Spleen (tissue), 11 donors: ENCODE measurements around the gene CIDEB. TPM values are rescaled to one million over a fixed set of nuclear protein-coding genes. Genes with fewer than 3 reads are reported as not detected.

Experiments used
- DNase-seq: peaks from one replicate; pipeline ENCODE4 v3.0.0-alpha.2; 2020
- H3K27ac ChIP-seq, 8 donors: fragments of 200-600 bp; sonication (generic) in 7 of 8; 1 replicate in 4 of 8; 2 replicates in 4 of 8; pipeline versions ENCODE4 v1.5.0 to v1.8.0; 2016 to 2021; ENCODE audit warnings: inconsistent platforms in 4 of 8, mild to moderate bottlenecking in 4 of 8, moderate library complexity in 1 of 8
- H3K27me3 ChIP-seq, 7 donors: fragments of 200-600 bp; sonication (generic) in 6 of 7; replicated peaks in 1 of 7; 1 replicate in 4 of 7; 2 replicates in 3 of 7; pipeline versions ENCODE4 v1.5.0 to v1.8.0; 2016 to 2021; ENCODE audit warnings: inconsistent platforms in 3 of 7, mild to moderate bottlenecking in 1 of 7
- H3K36me3 ChIP-seq, 6 donors: fragments of 200-600 bp; sonication (generic) in 5 of 6; 1 replicate in 4 of 6; 2 replicates in 2 of 6; pipeline versions ENCODE4 v1.5.0 to v1.8.0; 2016 to 2021; ENCODE audit warnings: inconsistent platforms in 2 of 6
- H3K4me1 ChIP-seq, 6 donors: fragments of 200-600 bp; sonication (generic) in 5 of 6; 1 replicate in 3 of 6; 2 replicates in 3 of 6; pipeline versions ENCODE4 v1.5.0 to v1.8.0; 2016 to 2021; ENCODE audit warnings: inconsistent platforms in 3 of 6
- H3K4me3 ChIP-seq, 8 donors: fragments of 200-600 bp; sonication (generic) in 7 of 8; 1 replicate in 4 of 8; 2 replicates in 4 of 8; pipeline versions ENCODE4 v1.5.0 to v1.8.0; 2016 to 2021; ENCODE audit warnings: inconsistent platforms in 4 of 8, mild to moderate bottlenecking in 4 of 8, moderate library complexity in 2 of 8
- H3K9me3 ChIP-seq, 8 donors: fragments of 200-600 bp; sonication (generic) in 7 of 8; 1 replicate in 4 of 8; 2 replicates in 4 of 8; pipeline versions ENCODE4 v1.5.0 to v1.8.0; 2016 to 2021; ENCODE audit warnings: inconsistent platforms in 4 of 8
- POLR2A ChIP-seq, 3 donors: fragments of 450-650 bp; IDR thresholded peaks; one replicate each; pipeline ENCODE4 v1.5.1; 2017; ENCODE audit warnings: antibody characterized with exemption in 3 of 3, mild to moderate bottlenecking in 1 of 3
- POLR2AphosphoS5 ChIP-seq, 3 donors: sonication (generic); formaldehyde crosslinking; IDR thresholded peaks; one replicate each; pipeline ENCODE4 v1.5.1; 2017; ENCODE audit warnings: antibody characterized with exemption in 3 of 3
- WGBS, 5 donors: extraction: QIAGEN DNeasy Blood & Tissue Kit in 3 of 5; methylation state at CpG; one replicate each; pipeline versions ENCODE4 v1.1.5 to v1.1.7; 2013 to 2018; 5-methylcytosine and 5-hydroxymethylcytosine counted together
- intact Hi-C: fragments of 100-400 bp; cut with DNase I; formaldehyde crosslinking; loops from one replicate; pipeline ENCODE4 v1.15.0; 2023; ENCODE audit warnings: low total_unique reads
- polyA plus RNA-seq, 3 donors: library from polyadenylated mRNA; stranded (reverse); fragments of 200-250 nt; gene quantifications; one replicate each; pipeline ENCODE4 v1.2.1, GENCODE V29; 2013
- total RNA-seq, 7 donors: library from RNA; depleted of rRNA in 3 of 7; stranded (reverse); fragments of >200 nt in 3 of 7; fragmentation: NEBNext Ultra II Directional in 4 of 7; extraction: Animal tissue kit (Norgen Biotek cat#: 25700) in 4 of 7; gene quantifications; one replicate each; pipeline versions ENCODE4 v1.1.0 to v1.2.1, GENCODE V29; 2016 to 2021
- TF ChIP-seq, protein P1 (sequence below), 11 experiments: fragments of 200-600 bp in 7 of 11; fragments of 450-650 bp in 4 of 11; sonication (generic) in 4 of 11; IDR thresholded peaks in 8 of 11; conservative IDR thresholded peaks in 3 of 11; 1 replicate in 7 of 11; 2 replicates in 4 of 11; pipeline versions ENCODE4 v1.4.0 to v1.8.0; 2016 to 2021; ENCODE audit warnings: antibody characterized with exemption in 11 of 11, inconsistent platforms in 4 of 11, mild to moderate bottlenecking in 1 of 11
- donor health status: healthy with polysubstance abuse.
- donor health status: DM: no; HTN: no; CAD: no; lungs with moderate emphysema.
- donor health status: DM: no; HTN: no; CAD: no.
- donor health status: Bipolar disorder and iron deficiency.
- donor health status: healthy.
- donor health status: DM: no; HTN: no; CAD: no.
- donor health status: DM: yes; HTN: yes; CAD: no.

CIDEB gene
- total and polyA plus RNA-seq, 10 donors = 31.0 to 145 (median 81.6) TPM

GRCh38 chr14:24278424-24278823 lies 29.4 kb downstream of the CIDEB start:
- 93 to 98% (median 96%) methylated on average over 5 of the region's 5 CpGs for WGBS, 5 donors
- no peak for TF ChIP-seq POLR2AphosphoS5 (IDR thresholded peaks at IDR 0.05)
- TF ChIP-seq, protein P1, sequence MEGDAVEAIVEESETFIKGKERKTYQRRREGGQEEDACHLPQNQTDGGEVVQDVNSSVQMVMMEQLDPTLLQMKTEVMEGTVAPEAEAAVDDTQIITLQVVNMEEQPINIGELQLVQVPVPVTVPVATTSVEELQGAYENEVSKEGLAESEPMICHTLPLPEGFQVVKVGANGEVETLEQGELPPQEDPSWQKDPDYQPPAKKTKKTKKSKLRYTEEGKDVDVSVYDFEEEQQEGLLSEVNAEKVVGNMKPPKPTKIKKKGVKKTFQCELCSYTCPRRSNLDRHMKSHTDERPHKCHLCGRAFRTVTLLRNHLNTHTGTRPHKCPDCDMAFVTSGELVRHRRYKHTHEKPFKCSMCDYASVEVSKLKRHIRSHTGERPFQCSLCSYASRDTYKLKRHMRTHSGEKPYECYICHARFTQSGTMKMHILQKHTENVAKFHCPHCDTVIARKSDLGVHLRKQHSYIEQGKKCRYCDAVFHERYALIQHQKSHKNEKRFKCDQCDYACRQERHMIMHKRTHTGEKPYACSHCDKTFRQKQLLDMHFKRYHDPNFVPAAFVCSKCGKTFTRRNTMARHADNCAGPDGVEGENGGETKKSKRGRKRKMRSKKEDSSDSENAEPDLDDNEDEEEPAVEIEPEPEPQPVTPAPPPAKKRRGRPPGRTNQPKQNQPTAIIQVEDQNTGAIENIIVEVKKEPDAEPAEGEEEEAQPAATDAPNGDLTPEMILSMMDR (IDR thresholded peaks at IDR 0.05 in 8 of 11, conservative IDR thresholded peaks at IDR 0.05 in 3 of 11) = no peak
- no peak for TF ChIP-seq POLR2A (IDR thresholded peaks at IDR 0.05)
- H3K4me3 ChIP-seq = peak overlapping the region in 1 of 8 donors; percentile 46
- intact Hi-C loops = no loop called here
- H3K27me3 ChIP-seq = no peaks in the 10 kb centered on the region
- DNase-seq = no peak
- H3K4me1 ChIP-seq = peaks cover 17 to 98% (median 78%) of the 10 kb centered on the region in 6 donors
- H3K36me3 ChIP-seq = no peaks in the 10 kb centered on the region
- H3K9me3 ChIP-seq = no peaks in the 10 kb centered on the region
- peak overlapping the region in 7 of 8 donors; percentile 53 to 100 (median 84) for H3K27ac ChIP-seq

DNA sequence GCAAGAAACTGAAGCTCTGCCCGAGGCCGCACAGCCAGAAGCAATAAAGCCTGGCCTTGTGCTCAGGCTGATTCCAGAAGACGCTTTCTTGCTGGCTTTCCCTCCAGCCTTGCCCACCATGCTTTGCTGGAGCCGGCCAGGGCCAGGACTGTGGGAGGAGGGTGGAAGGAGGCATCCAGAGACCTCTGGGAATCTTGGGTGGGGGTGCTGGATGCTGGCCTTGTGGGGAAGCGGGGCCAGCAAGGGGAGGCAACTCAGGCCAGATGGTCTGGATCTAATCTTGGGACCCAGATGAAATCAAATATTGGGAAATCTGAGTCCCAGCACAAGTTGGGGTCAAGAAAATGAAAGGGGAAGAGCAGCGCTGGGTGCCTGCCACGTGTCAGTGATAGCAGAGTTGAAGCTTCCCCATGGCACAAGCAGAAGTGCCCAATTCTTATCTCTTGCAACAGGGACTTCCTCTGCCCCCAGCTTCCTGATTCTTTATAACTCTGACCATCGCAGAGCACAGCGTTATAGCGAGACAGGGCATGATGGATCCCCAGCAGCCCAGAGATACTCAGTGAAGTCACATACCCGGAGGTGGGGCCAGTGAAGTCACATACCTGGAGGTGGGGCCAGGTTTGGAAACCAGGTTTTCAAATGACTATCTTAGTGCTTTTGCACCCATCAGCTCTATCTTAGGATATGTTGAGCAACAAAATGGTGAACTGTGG lies 30.0 kb downstream of the CIDEB start:
- no peaks in the 10 kb centered on the region for H3K36me3 ChIP-seq
- peak; percentile 83 for DNase-seq
- H3K4me1 ChIP-seq = peaks cover 17 to 100% (median 85%) of the 10 kb centered on the region in 6 donors
- 45 to 55% (median 47%) methylated on average over 11 of the region's 11 CpGs for WGBS, 5 donors
- H3K27me3 ChIP-seq = no peaks in the 10 kb centered on the region
- intact Hi-C loops = no loop called here
- no peak for TF ChIP-seq POLR2A (IDR thresholded peaks at IDR 0.05)
- TF ChIP-seq POLR2AphosphoS5 (IDR thresholded peaks at IDR 0.05) = peak in 2 of 3 donors; percentile 15 to 51
- H3K9me3 ChIP-seq = no peaks in the 10 kb centered on the region
- H3K27ac ChIP-seq = peak overlapping the region; percentile 53 to 100 (median 84)
- peak overlapping the region in 1 of 8 donors; percentile 46 for H3K4me3 ChIP-seq

DNA sequence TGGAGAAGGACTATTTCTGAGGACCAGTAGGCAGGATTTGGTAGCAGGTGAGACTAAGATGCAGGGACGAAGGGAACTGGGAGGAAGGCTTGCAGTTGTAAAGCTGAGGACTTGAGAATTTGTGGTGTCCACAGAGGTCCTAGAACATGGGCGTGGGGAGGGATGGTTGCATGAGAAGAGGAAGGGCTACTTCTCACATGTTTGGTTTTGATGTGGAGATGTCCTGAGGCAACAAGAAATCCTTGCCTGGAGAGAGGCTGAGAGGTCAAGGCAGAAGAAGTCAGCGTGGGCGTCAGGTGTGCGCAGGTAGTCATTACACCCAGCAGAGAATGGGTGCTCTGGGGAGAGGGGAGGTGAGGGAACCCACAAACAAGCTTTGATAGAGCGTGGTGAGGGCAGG lies 30.7 kb downstream of the CIDEB start:
- peak overlapping the region; percentile 53 to 100 (median 84) for H3K27ac ChIP-seq
- H3K4me1 ChIP-seq = peaks cover 17 to 100% (median 89%) of the 10 kb centered on the region in 6 donors
- 84 to 94% (median 87%) methylated on average over 6 of the region's 6 CpGs for WGBS, 5 donors

GRCh38 chr14:24274101-24274543 lies 33.7 kb downstream of the CIDEB start:
- intact Hi-C loops = no loop called here

More for the DNA sequence above, 30.7 kb downstream of the CIDEB start:
- H3K9me3 ChIP-seq = no peaks in the 10 kb centered on the region
- H3K4me3 ChIP-seq = peak overlapping the region in 1 of 8 donors; percentile 46
- intact Hi-C loops = no loop called here
- TF ChIP-seq, protein P1 (IDR thresholded peaks at IDR 0.05 in 8 of 11, conservative IDR thresholded peaks at IDR 0.05 in 3 of 11) = no peak
- no peak for TF ChIP-seq POLR2A (IDR thresholded peaks at IDR 0.05)
- TF ChIP-seq POLR2AphosphoS5 (IDR thresholded peaks at IDR 0.05) = no peak
- H3K36me3 ChIP-seq = no peaks in the 10 kb centered on the region
- peak; percentile 66 for DNase-seq
- no peaks in the 10 kb centered on the region for H3K27me3 ChIP-seq

More at GRCh38 chr14:24274101-24274543, 33.7 kb downstream of the CIDEB start:
- Histone ChIP-seq H3K4me3 (no peak overlapping the region), H3K27me3 (no peaks in the 10 kb centered on the region), H3K36me3 (peaks cover 0 to 11% (median 4%) of the 10 kb centered on the region in 6 donors), H3K27ac (peak overlapping the region in 7 of 8 donors; percentile 58 to 100 (median 95)), H3K4me1 (peaks cover 16 to 95% (median 78%) of the 10 kb centered on the region in 6 donors), H3K9me3 (no peaks in the 10 kb centered on the region)
- TF ChIP-seq, protein P1 (IDR thresholded peaks at IDR 0.05 in 8 of 11, conservative IDR thresholded peaks at IDR 0.05 in 3 of 11) = no peak
- TF ChIP-seq POLR2A (IDR thresholded peaks at IDR 0.05) (no peak), POLR2AphosphoS5 (IDR thresholded peaks at IDR 0.05) (peak in 1 of 3 donors; percentile 65)
- DNase-seq = no peak
- 33 to 67% (median 39%) methylated on average over 3 of the region's 3 CpGs for WGBS, 5 donors
